HT-29 (cell line): Measurements from ENCODE around the gene SPSB3. TPM values are rescaled to one million over a fixed set of nuclear protein-coding genes. Genes with fewer than 3 reads are reported as not detected.
"Not testable (repeated sequence)": the region's sequence is repeated elsewhere in the genome, so short reads cannot be mapped to it uniquely, and the experiment has no call there.

Source experiments
- DNase-seq: peaks from one replicate; pipeline ENCODE4 v3.0.0-alpha.2; 2015; ENCODE audit warnings: low spot score
- total RNA-seq: library from RNA; depleted of rRNA; stranded (reverse); fragments of >200 nt; shearing (Covaris generic); gene quantifications from 2 replicates; pipeline ENCODE4 v1.2.3, GENCODE V29; 2014

The SPSB3 gene
- total RNA-seq, 1 experiment from 2014 or later = 96.9 TPM

DNA sequence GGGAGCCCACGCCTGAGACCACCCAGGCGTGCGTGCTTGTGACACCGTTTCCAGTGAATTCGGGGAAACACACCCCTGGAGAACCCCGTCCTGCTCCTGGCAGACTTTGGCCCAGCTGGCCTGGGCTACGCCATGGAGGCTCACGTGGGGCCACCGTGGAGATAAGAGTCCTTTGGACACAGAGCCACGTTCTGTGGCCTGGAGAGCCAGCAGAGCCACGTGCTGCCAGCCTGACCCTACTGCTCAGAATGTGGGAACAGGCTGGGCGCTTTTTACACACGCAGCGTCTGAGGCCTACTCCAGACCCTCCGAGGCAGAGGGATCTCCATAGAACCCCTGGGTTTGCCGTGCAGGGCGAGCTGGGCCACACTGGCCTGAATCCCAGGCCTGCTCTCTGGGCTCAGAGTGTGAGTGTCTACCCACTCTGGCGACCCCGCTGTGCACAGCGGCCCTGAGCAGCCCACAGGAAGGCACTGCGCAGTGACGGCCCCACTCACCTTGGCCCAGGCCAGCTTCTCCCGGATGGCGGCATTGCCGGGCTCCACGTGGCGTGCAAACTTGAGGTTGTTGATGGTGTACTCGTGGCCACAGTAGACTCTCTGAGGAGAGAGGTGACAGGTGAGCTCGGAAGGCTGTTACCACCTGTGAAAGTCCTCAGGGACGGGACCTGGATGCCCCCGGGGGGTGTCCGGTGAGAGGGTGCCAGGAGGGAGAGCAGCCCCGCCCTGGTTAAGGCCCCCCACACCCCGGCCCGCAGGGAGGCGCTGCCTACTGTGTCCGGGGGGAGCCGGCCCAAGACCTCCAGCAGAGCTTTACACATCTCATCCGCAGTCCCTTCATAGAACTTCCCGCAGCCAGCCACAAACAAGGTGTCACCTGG is 34.3 kb upstream of the SPSB3 start:
- no peak for DNase-seq

DNA sequence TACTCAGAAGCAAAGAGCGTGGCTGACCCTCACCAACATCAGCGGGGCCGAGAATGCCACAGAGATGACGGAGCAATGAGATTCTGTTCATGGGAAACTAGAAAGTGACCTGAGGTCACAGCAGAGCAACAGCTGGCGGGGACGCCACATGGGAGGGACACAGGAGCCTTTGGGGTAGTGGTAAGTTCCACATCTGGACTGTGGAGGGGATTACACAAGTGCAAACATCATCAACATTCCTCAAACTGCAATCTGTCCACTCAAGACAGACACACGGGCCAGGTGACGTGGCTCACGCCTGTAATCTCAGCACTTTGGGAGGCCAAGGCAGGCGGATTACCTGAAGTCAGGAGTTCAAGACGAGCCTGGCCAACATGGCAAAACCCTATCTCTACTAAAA is 33.1 kb upstream of the SPSB3 start:
- DNase-seq = no peak

DNA sequence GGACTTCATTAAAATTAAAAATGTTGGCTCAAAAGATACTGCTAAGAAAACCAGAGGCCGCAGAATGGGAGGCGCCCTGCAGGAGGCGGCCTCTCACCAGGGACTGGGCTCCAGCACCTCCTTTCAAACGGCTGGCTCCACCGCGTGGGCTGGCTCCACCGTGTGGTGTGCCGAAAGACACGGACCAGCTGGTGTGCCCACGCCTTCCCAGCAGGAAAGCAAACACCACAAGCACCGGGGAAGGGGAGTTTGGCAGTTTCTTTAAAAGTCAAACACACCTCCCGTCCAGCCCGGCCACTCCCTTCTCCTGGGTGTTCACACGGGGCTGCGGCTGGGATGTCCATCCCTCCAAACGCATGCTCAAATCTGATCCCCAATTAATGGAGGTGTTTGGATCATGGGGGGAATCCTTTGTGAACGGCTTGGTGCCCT is 30.4 kb upstream of the SPSB3 start:
- peak; percentile 75 for DNase-seq

DNA sequence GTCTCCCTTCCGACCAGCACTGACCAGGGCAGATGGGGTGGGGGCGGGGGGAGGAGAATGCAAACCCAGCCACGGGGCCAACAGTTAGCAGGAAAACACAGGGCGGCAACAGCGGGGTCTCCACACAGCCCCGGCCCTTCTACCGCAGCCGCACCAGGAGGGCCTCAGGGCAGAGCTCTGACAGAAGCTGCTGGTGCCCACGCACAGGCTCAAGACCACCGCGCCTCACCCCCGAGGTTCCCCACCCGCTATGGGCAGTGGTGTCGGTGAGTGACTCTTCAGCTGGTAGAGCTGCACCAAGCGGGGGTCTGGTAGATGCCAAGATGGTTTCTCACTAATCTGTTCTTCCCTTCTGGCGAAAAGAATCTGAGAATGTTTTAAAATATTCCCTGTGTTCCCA is 28.2 kb upstream of the SPSB3 start:
- DNase-seq = no peak

DNA sequence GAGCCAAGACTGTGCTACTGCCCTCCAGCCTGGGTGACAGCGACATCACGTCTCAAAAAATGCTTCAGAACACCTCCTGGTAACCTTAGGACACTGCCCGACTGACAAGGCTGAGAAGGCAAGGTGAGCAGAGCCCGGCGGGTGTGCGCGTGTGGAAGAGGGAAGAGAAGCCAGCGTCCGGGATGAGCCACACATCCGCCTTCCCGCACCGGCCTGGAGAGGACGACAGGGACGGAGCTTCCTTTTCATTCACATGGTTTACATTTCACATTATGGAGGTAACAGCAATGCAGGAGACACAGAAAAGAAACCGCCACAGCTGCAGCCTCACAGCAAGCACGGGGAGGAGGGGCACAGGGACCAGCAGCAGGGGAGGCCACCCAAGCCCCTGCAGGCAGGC is 27.7 kb upstream of the SPSB3 start:
- no peak for DNase-seq

DNA sequence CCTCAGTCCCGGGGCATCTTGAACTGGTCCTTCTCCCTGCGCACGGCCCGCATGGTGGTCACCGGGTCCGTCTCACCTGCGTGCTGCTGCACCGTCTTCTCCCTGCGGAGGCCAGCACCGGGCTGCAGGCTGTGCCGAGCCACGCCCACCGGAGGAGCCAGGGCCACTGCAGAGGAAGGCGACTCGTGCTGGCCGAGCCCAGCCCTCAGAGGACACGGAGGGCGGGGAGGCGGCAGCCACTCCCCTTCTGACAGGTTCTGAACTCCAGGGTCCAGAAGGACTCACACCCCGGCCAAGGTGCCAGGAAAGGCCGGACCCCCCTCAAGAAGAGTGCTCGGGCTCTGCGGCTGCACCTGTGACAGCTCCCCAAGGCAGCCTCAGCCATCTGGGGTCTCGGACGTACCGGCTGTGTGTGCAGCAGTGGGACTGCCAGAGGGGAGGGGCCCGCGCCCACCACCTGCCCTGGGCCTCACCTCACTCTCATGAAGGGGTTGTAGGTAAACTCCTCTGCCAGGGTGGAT is 27.0 kb upstream of the SPSB3 start:
- peak; percentile 4 for DNase-seq

DNA sequence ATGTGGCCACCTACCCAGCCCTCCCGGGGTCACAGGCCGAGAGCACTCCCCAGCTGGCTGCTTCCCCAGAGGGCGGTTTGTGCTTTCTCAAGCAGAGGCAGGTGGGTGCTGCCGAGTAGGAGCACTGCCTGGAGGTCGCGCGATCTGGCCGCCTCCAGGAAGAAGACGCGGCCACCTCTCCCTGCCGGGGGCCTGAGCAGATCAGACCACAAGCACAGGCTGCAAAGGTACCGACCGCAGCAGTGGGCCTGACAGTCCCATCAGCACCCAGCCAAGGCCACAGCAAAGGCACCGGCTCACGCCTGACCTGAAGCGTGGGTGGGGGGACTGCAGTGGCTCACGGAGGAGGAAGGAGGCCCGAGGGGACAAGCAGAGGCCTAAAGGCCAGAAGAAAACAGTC is 26.3 kb upstream of the SPSB3 start:
- DNase-seq = no peak

DNA sequence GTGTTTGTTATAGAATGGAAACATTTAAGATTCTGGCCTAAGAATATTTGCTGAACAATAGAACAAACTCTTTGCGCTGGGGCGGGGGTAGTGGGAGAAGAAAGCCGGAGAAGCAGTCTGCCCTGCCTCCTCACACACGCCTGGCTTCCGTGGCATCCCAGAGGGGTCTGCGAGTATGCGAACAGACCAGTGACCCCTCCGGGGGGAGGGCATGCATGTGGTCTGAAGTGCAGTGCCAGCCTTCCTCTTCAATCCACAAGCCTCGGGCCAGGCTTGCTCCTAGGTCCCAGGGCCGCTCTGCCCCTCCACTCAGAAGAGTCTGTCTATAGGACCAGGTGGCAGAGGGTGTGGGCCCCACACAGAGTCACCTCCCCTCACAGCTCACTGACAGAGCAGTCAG is 25.3 kb upstream of the SPSB3 start:
- no peak for DNase-seq

DNA sequence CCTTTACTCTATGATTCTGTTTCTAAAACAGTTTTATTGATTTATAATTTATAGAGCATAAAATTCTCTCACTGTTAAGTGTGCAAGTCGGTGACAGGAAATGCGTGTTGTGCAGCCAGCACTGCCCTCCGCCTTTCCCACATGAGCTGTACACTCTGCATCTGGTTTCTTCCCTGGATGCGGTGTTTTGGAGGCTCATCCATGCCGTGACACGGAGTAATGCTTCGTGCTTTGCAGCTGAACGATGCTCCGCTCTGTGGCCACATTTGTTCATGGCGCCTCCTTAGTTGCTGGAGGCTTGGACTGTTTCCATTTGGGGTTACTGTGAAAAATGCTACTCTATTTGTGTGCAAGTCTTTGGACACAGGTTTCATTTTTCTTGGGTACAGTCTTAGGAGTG is 18.3 kb upstream of the SPSB3 start:
- DNase-seq = no peak

DNA sequence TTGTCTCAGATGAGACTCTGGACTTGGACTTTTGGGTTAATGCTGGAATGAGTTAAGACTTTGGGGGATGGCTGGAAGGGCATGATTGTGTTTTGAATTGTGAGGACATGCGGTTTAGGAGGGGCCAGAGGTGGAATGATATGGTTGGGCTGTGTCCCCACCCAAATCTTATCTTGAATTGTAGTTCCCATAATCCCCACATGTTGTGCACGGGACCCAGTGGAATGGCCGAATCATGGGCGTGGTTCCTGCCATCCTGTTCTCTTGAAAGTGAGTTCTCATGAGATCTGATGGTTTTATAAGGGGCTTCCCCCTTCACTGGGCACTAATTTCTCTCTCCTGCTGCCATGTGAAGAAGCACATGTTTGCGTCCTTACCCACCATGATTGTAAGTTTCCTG is 16.9 kb upstream of the SPSB3 start:
- DNase-seq = not testable (repeated sequence)

DNA sequence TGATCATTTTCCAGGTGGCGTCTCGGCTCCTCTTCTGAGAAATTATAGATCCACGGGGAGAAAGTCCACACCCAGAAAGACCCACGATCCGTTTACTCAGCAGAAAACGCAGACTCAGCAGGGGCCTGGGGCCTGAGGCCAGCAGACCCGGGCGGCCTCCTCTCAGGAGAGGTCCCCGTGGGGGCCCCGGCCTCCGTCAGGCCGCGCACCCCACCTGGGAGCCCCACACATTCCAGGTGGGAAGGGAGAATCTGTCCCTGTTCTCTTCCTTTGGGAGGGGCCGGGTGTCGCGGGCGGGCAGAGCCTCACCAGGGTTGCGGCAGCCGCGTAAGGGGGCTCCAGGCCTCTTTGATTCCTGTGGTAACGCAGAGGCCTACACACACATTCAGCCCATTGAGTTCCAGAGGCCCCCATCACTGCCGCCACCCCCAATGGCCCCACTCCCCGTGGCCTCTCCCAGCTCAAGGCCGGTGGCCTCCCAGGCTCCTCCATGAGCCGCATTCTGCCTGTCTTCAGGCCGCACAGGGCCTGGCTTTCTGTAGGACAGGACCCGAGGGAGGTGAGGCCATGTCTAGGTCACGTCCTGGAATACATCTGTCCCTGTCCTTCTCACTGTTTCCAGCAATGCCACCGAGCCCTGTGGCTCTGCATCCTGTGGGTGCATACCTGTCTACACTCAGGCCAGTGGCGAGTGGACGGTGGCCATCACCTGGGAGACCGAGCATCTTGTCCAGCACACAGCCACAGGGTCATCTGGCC is 12.7 kb upstream of the SPSB3 start:
- DNase-seq = no peak

DNA sequence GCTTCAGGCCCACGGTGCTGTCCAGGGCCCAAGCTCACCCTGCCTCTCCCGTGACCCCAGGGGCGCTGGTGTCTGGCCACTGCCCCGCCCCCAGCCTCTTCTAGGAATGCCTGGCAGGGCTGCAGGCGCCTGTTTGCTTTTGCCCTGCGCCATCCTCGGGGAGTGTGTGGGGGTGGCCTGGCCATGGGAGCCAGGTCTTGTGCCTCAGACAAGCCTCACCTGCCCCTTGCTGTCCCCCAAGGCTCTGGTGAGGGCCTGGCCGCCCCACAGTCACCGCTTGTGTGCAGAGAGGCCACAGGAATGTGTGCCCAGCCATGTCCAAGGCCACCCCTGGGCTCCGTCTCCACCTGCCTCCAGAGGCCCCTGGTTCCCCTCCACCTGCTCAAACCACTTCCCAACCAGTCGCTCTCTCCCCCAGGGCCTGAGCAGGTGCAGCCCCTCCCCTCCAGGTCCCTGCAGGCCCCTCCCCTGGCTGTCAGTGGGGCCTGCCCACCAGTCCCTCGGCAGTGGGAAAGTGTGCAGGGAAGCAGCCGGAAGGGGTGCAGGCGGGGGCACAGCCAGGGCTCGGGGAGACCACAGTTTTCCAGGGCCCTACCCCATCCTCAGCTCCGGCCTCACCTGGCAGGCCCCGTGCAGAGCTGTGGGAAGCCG is 12.0 kb upstream of the SPSB3 start:
- no peak for DNase-seq

DNA sequence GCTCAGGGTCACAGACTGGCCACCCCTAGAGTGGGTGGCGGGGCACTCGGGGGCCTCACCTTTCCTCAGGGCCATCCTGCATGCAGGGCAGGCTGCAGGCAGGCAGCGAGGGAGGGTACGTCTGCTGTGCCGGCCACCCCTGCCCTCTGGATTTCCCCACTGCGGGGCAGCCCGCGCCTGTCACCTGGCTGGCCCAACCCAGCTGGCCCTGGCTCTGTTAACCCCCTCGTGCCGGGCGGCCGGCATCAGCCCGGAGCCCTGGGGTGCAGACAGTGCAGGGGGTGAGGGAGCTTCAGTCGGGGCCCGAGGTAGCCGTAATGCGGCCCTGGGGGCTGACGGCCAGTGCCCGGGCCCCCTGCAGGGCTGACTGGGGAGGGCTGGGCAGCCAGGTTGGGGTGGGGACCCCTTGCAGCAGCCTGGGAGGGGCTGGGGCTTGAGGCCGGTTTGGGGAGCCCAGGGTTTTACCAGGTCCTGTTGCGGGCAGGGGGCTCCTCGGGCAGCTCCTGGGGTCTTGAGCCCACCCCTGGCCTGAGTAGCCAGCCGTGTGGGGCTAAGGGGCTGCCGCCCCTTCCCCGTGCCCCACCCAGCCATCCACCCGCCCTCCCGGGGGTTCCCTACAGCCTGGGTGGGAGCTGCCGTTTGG is 11.3 kb upstream of the SPSB3 start, which contains the start of gene IGFALS:
Gene IGFALS, minus strand, starts transcription at position 128 of the 643 bp plus-strand sequence. Its CDS starts 53 bp downstream, at position 75.
- DNase-seq = no peak

DNA sequence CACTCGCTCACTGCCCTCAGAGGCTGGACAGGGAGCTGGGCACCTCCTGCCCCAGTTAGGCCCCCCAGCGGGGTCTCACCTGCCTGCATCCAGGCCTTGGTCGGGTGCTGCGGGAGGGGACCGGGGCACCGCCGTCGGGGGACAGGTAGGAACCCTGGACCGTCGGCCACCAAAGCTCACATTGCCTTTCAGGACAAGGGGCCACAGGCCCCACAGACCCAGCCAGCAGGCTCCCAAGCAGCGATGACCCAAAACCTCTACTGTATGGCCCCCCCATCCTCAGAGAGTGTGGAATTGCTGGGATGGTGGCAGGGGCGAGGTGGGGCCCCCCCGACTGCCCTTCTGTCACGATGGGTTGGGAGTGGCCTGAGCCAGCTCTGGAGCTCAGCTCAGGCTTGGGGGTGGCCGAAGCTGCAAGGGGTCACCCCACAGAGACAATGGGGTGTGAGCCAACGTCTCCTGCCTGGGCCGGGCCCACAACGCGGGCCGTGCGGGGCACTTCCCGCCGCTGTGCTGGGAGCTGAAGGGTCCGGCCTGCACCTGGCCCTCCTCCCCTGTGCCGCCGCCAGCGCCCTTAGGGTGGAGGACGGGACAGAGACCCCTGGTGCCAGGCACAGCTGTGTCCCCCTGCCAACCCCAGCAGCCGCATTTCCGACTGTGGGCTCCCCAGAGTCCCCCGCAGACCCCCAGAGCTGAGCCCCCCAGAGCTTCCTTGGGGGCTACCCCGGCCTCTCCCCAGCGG is 10.6 kb upstream of the SPSB3 start:
- no peak for DNase-seq

DNA sequence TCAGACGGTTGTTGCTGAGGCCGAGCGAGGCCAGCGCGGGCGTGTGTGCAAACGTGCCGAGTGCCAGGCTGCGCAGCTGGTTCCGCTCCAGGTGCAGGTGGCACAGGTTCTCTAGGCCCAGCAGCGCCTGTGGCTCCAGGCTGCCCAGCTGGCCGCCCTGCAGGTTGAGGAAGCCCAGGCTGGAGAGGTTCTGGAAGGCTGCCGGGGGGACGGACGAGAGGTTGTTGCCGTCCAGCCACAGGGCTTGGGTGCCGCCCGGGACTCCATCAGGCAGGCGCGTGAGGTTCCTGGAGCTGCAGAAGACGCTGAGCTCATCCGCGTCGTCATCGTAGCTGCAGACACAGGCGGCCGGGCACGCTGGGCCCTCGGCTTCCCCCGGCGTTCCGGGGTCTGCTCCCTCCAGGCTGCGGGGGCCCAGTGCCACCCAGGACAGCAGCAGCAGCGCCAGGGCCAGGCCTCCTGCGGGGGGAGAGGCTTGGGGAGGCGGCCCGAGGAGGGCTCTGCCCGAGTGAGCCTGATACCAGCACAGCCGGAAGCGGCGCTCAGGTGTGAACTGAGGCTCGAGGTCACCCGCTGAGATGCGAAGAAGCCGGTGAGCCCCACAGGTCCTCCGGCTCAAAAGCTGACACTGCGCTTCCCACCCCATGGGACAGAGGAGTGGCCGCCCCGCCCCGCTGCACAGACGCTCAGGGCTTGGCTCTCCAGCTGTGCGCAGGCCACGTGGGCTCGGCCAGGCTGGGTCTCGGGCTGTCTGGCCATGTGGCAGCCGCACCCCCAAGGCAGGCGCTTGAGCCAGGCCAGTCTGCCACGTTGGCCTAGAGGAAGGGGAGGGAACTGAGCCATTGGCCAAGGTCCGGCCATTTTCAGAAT is 9.8 kb upstream of the SPSB3 start:
- DNase-seq = no peak

DNA sequence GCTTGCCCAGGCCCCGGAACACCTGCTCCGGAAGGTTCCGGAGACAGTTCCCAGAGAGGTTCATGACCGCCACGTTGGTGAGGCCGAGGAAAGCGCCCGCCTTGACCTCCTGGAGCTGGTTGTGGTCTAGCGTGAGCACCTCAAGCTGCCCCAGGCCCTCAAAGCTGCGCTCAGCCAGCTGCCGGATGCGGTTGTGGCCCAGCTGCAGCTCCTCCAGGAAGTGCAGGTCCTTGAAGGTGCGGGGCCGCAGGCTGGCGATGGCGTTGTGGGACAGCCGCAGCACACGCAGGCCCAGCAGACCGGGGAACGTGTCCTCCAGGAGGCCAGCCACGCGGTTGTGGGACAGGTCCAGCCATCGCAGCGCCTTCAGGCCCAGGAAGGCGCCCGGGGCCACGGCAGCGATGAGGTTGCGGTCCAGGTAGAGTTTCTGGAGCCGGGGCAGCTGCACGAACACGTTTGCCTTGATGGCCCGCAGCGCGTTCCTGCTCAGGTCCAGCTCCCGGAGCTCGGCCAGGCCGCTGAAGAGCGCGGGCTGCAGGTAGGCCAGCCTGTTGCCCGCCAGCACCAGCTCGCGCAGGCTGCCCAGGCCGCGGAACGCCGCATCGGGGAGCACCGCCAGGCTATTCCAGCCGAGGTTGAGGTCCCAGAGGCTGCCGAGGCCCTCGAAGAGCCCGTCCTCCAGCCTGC is 9.0 kb upstream of the SPSB3 start:
- DNase-seq = no peak

DNA sequence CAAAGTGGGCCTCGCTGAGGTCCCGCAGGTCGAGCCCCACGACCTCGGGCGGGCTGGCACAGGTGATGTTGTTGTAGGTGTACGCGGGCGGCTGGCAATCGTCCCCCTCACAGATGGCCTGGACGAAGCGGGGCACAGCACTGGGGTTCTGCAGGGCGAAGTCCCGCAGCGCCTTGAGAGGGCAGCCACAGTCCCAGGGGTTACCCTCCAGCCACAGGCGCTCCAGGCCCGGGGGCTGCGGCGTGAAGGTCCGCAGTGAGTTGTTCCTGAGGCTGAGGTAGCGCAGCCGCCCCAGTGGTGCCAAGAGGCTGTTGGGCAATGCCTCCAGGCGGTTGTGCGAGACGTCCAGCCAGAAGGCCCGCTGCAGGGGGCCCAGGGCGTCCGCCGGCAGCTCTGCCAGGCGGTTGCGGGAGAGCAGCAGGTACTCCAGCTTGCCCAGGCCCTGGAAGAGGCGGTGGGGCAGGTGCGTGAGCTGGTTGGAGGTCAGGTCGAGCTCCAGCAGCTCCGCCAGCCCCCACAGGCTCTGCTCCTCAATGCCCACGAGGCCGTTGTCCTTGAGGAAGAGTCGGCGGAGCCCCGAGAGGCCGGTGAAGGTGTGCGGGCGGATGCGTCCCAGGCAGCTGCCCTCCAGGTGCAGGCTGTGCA is 8.4 kb upstream of the SPSB3 start:
- no peak for DNase-seq

DNA sequence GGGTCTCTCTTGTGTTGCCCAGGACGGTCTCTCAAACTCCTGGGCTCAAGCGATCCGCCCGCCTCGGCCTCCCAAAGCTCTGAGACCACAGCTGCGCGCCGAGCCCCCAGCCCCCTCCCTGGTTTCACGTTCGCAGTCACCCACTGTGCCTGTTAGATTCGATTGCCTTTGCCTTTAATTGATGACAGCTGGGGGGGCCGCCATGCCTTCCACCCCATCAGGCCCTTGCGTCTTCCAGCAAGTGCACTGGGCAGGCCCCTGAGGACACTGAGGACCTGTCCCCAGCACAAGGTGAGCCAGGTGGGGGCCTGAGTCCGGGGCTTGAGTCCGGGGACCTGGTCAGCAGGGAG is 7.9 kb upstream of the SPSB3 start:
- DNase-seq = no peak

DNA sequence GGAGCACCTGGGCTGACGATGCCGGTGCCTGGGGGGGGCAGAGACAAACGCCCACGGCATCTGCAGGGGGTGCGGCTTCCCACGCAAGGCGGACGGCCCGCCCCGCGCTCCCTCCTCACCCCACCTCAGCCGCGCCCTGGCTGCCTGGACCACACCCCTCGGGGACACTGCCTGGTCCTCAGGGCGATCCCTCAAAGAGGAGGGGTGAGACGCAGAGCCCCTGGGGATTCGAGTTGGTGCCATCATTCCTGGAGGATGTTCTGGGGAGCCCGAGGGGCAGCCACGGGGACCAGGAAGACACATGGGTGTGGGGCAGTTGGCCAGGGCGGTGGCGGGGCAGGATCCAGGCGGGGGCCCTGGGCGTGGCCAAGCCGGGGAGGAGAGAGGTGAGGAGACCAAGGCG is 7.3 kb upstream of the SPSB3 start:
- DNase-seq = no peak
